GM19193 (cell line): ENCODE results near the gene COA7.
A peak's percentile ranks its signal among the peaks of the same experiment; 100 is the strongest.

Source experiments
- POLR2A ChIP-seq: IDR thresholded peaks from 4 replicates; pipeline ENCODE4 v1.6.1; 2011; ENCODE audit not compliant: insufficient read depth, insufficient read length; ENCODE audit errors: extremely low read depth

COA7 gene

GRCh38 chr1:52697795-52698674 is at the start of gene COA7:
TSS of gene COA7 (minus strand) at chr1:52698347. CDS start at chr1:52698326, 21 bp downstream.
- peak; percentile 64 for TF ChIP-seq POLR2A

GRCh38 chr1:52747450-52747849 is 49.3 kb upstream of the COA7 start:
- no peak for TF ChIP-seq POLR2A

GRCh38 chr1:52746189-52746588 is 48.0 kb upstream of the COA7 start:
- TF ChIP-seq POLR2A: no peak

GRCh38 chr1:52741259-52741658 is 43.1 kb upstream of the COA7 start:
- TF ChIP-seq POLR2A: no peak

DNA sequence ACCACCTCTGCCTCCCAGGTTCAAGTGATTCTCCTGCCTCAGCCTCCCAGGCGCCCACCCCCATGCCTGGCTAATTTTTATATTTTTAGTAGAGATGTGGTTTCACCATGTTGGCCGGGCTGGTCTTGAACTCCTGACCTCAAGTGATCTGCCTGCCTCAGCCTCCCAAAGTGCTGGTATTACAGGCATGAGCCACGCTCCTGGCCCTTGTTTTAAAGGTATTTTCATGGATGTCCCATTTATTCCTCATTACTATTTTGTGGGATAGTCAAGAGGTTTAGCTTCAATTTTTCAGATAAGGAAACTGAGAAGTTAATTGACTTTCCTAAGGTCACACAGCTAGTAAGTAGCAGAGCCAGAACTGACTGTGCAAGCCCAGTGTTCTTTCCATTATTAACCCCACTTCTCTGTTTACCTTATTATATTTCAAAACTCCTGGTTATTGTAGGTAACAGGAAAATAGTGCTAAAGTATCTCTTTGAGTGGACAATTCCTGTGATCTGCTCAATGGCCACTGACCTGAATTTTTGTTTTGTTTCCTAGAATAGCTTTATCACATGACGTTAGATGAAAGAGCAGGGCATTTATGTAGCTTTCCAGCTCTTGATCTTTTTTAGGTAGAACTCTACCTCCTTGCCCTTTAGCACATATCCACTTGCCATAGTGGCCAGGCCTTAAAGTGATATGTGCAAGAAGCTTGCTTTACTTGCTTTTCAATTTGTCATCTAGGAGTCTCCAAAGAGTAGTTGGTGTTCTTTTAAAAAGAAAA is 41.7 kb upstream of the COA7 start:
- no peak for TF ChIP-seq POLR2A

- TF ChIP-seq POLR2A: no peak
These were observed 40.7 kb upstream of the COA7 start for GRCh38 chr1:52738893-52739292.

DNA sequence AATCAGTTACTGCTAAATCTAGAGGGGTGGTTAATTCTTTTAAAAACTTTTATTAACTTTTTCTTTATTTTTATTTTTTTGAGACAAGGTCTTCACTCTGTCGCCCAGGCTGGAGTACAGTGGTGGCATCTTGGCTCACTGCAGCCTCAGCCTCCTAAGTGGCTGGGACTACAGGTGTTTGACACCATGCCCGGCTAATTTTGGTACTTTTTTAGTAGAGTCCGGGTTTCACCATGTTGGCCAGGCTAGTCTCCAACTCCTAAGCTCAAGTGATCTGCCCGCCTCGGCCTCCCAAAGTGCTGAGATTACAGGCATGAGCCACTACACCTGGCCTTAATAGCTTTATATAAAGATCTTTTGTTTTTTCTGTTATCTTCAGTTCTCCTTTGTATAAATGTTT is 40.0 kb upstream of the COA7 start:
- no peak for TF ChIP-seq POLR2A

GRCh38 chr1:52733368-52733767 is 35.2 kb upstream of the COA7 start:
- TF ChIP-seq POLR2A: no peak

DNA sequence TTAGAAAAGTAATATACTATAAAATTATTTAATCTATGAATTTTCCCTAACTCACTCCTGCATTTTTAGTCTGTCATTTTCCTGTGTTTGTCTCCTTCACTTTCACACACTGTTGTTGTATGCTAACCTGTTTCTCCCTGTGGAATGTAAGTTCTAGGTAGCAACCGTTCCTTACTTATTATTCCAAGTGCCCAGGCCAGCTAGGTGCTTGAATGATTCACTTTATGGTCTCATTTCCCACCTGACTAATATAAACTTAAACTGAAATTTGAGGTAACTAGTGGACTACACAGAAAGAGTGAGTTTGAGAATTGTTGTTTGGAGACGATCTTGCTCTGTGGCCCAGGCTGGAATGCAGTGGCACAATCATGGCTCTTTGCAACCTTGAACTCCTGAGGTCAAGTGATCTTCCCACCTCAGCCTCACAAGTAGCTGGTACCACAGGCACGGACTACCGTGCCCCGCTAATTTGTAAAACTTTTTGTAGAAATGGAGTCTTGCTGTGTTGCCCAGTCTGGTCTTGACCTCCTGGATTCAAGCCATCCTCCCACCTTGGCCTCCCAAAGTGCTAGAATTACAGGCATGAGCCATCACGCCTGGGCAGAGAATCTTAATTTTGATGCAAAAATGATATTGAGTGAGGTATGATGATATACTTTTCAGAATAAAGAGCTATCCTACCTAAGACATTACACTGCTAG is 30.0 kb upstream of the COA7 start:
- TF ChIP-seq POLR2A: no peak

DNA sequence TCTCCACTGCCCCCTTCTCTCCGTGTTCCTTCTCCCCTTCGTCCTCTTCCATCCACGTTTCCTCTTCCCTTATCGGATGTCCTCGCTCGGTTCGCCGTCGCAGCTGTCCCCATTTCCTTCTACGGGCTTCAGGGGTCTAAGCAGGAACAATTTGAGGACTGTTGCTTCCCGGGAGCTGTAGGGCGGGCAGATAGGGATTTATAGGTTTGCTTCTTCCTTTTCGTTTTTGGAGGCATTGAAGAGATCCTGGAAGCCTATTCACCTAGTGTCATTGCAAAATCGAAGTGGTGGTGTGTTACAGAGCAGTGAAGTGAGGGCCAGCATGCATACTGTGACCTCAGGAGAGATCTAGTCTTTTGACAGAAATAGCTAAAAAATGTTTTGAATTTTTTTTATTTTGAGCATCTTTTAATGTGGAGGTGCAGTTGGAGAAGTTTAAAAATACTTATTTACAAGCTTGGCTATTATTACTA is 29.0 kb upstream of the COA7 start:
- TF ChIP-seq POLR2A: no peak

- peak; percentile 73 for TF ChIP-seq POLR2A
These were observed 28.3 kb upstream of the COA7 start, which contains the start of gene ZYG11B for GRCh38 chr1:52726265-52727113. TSS of gene ZYG11B (plus strand) at chr1:52726453. CDS start at chr1:52726654, 201 bp downstream.

DNA sequence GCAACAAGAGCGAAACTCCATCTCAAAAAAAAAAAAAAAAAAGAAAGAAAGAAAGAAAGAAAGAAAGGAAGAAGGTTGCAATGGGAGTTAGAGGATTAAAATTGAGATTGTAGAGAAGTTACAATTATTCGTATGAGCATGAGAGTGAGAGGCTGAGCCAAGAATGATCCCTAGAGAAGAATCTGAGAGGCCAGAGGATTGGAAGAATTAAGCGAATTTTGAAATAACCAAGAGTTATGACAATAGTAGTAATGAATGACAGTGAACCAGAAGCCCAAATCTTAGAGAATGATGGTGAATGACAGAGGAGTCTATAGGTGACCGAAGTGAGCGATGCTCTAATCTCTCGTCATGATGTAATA is 27.7 kb upstream of the COA7 start:
- TF ChIP-seq POLR2A: no peak

DNA sequence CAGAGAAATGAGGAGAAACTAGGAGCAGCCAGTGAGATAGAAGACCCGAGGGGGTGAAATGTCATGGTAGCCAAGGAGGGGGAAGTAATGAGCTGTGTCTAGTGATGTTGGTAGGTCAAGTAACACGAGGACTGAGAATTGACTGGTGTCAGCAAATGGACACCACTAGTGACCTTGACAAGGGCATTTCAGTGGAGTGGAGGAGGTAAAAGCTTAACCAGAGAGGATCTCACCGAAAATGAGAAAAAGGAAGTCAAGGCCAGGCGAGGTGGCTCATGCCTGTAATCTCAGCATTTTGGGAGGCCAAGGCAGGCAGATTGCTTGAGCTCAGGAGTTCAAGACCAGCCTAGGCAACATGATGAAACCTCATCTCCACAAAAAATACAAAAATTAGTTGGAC is 25.1 kb upstream of the COA7 start:
- no peak for TF ChIP-seq POLR2A

DNA sequence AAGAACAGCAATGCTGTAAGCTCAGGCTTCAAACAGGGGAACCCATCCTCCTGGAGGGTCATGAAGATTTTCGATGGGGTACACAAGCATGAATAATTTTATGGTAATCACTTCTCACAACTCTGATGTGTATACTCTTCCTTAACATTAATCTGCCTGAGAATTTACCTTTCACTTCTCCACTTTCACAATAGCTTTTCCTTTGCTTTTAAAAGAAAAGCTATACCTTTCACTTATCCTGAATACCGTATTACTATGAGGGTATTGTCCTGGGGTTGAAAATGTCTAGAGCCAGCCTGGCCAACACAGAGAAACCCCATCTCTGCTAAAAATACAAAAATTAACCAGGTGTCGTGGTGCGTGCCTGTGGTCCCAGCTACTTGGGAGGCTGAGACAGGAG is 15.4 kb upstream of the COA7 start:
- no peak for TF ChIP-seq POLR2A
